PC-9 (cell line): ENCODE results near the gene PARP4.
"Not testable (repeated sequence)": the region's sequence is repeated elsewhere in the genome, so short reads cannot be mapped to it uniquely, and the experiment has no call there.

Source experiments
- EZH2 ChIP-seq: fragments of 200-600 bp; sonication (generic); IDR thresholded peaks from 2 replicates; pipeline ENCODE4 v1.8.0; 2017; ENCODE audit warnings: antibody characterized with exemption, low read depth
- TF ChIP-seq, protein P1 (sequence below): fragments of 200-600 bp; sonication (generic); conservative IDR thresholded peaks from 2 replicates; pipeline ENCODE4 v1.6.1; 2017; ENCODE audit warnings: mixed run types, antibody characterized with exemption, mild to moderate bottlenecking, moderate library complexity

DNA sequence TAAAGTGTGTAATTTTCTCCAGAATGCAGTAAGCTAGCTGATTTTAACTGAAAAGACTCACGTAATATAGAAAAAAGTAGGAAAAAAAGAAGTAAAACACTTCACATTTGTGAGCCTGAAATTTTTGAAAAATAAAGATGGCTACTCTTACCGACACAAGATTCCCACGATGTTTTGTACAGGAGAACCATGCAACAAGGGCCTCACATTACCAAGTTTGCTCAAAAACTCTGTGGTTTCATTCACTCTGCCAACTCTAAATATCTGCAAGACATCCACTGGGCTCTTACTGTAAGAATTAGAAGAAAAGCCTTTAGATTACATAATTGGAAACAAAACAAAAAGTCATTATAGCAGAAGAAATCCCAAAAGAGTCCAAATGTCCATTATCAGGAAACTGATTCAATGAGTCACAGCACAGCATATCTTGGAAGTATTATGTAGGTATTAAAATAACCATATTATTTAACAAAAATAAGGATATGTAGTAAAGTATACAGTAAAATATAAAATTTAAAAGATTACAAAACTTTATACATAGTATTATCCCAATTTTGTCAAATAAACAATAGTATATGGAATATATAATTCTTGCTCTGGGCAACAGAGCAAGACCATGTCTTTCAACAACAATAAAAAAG is 26.4 kb downstream of the PARP4 start:
- TF ChIP-seq, protein P1, sequence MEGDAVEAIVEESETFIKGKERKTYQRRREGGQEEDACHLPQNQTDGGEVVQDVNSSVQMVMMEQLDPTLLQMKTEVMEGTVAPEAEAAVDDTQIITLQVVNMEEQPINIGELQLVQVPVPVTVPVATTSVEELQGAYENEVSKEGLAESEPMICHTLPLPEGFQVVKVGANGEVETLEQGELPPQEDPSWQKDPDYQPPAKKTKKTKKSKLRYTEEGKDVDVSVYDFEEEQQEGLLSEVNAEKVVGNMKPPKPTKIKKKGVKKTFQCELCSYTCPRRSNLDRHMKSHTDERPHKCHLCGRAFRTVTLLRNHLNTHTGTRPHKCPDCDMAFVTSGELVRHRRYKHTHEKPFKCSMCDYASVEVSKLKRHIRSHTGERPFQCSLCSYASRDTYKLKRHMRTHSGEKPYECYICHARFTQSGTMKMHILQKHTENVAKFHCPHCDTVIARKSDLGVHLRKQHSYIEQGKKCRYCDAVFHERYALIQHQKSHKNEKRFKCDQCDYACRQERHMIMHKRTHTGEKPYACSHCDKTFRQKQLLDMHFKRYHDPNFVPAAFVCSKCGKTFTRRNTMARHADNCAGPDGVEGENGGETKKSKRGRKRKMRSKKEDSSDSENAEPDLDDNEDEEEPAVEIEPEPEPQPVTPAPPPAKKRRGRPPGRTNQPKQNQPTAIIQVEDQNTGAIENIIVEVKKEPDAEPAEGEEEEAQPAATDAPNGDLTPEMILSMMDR: not testable (repeated sequence)
- TF ChIP-seq EZH2: not testable (repeated sequence)
